ENCODE results near the gene FLNB.

FLNB gene

GRCh38 chr3:57974796-57975388, 33.3 kb upstream of the FLNB start:
- in situ Hi-C loops (cut with HindIII; ENCODE audit: low pct_ligation_motif_present, low sequenced_read_pairs) = no loop called here
- Histone ChIP-seq H3K4me3 (ENCODE audit: low read depth, low read length) (no peak overlapping the region), H3K36me3 (replicated peaks) (no peaks in the 10 kb centered on the region), H3K27ac (peak overlapping the region; percentile 86), H3K27me3 (replicated peaks) (no peaks in the 10 kb centered on the region)
- no peak for TF ChIP-seq CTCF (IDR thresholded peaks at IDR 0.05; ENCODE audit: low read depth, low read length, missing control alignments)
- DNase-seq = peak; percentile 97

- Histone ChIP-seq H3K27me3 (replicated peaks) (no peaks in the 10 kb centered on the region), H3K4me3 (ENCODE audit: low read depth, low read length) (no peak overlapping the region), H3K27ac (no peak overlapping the region), H3K36me3 (replicated peaks) (no peaks in the 10 kb centered on the region)
- no peak for DNase-seq
- no peak for TF ChIP-seq CTCF (IDR thresholded peaks at IDR 0.05; ENCODE audit: low read depth, low read length, missing control alignments)
- in situ Hi-C loops (cut with HindIII; ENCODE audit: low pct_ligation_motif_present, low sequenced_read_pairs) = no loop called here
Measured at GRCh38 chr3:57977818-57978235, 30.4 kb upstream of the FLNB start.

- no peaks in the 10 kb centered on the region for H3K36me3 ChIP-seq (replicated peaks)
- no peaks in the 10 kb centered on the region for H3K27me3 ChIP-seq (replicated peaks)
- H3K27ac ChIP-seq = no peak overlapping the region
- no peak overlapping the region for H3K4me3 ChIP-seq (ENCODE audit: low read depth, low read length)
- DNase-seq = no peak
- TF ChIP-seq CTCF (IDR thresholded peaks at IDR 0.05; ENCODE audit: low read depth, low read length, missing control alignments) = no peak
- in situ Hi-C loops (cut with HindIII; ENCODE audit: low pct_ligation_motif_present, low sequenced_read_pairs) = no loop called here
Measured at GRCh38 chr3:57978316-57978715, 29.9 kb upstream of the FLNB start.

- no peaks in the 10 kb centered on the region for H3K27me3 ChIP-seq (replicated peaks)
- H3K36me3 ChIP-seq (replicated peaks) = no peaks in the 10 kb centered on the region
- in situ Hi-C loops (cut with HindIII; ENCODE audit: low pct_ligation_motif_present, low sequenced_read_pairs) = no loop called here
- no peak for TF ChIP-seq CTCF (IDR thresholded peaks at IDR 0.05; ENCODE audit: low read depth, low read length, missing control alignments)
- DNase-seq = no peak
- no peak overlapping the region for H3K4me3 ChIP-seq (ENCODE audit: low read depth, low read length)
- H3K27ac ChIP-seq = no peak overlapping the region
Measured at GRCh38 chr3:57980416-57980815, 27.8 kb upstream of the FLNB start.

GRCh38 chr3:57981483-57982087, 26.6 kb upstream of the FLNB start:
- Histone ChIP-seq H3K27me3 (replicated peaks) (no peaks in the 10 kb centered on the region), H3K4me3 (ENCODE audit: low read depth, low read length) (no peak overlapping the region), H3K36me3 (replicated peaks) (no peaks in the 10 kb centered on the region), H3K27ac (no peak overlapping the region)
- no peak for TF ChIP-seq CTCF (IDR thresholded peaks at IDR 0.05; ENCODE audit: low read depth, low read length, missing control alignments)
- no peak for DNase-seq
- in situ Hi-C loops (cut with HindIII; ENCODE audit: low pct_ligation_motif_present, low sequenced_read_pairs) = no loop called here
